ENCODE data around the gene PANK4.

DNA sequence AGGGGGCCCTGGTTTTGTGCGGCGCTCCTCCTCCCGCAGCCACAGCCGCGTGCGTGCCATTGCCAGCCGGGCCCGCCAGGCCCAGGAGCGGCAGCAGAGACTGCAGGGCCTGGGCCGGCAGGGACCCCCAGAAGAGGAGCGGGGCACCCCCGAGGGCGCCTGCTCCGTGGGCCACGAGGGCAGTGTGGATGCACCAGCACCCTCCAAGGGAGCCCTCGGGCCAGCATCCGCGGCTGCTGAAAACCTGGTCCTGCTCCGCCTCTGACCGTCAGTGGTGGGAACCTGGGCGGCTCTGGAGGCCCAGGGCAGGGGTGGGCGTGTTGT is 21.5 kb downstream of the PANK4 start:
- TF ChIP-seq, protein P1, sequence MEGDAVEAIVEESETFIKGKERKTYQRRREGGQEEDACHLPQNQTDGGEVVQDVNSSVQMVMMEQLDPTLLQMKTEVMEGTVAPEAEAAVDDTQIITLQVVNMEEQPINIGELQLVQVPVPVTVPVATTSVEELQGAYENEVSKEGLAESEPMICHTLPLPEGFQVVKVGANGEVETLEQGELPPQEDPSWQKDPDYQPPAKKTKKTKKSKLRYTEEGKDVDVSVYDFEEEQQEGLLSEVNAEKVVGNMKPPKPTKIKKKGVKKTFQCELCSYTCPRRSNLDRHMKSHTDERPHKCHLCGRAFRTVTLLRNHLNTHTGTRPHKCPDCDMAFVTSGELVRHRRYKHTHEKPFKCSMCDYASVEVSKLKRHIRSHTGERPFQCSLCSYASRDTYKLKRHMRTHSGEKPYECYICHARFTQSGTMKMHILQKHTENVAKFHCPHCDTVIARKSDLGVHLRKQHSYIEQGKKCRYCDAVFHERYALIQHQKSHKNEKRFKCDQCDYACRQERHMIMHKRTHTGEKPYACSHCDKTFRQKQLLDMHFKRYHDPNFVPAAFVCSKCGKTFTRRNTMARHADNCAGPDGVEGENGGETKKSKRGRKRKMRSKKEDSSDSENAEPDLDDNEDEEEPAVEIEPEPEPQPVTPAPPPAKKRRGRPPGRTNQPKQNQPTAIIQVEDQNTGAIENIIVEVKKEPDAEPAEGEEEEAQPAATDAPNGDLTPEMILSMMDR (IDR thresholded peaks at IDR 0.05) = no peak
- TF ChIP-seq POLR2AphosphoS5 (IDR thresholded peaks at IDR 0.05) (no peak), EP300 (IDR thresholded peaks at IDR 0.05) (no peak), POLR2A (IDR thresholded peaks at IDR 0.05) (no peak)
